Brain microvascular endothelial cell (primary cell): ENCODE data around the gene AMOTL1.

Source experiments
- DNase-seq: peaks from one replicate; pipeline ENCODE4 v3.0.0-alpha.2; 2020
- H3K27ac ChIP-seq: fragments of 250-450 bp; sonication (Bioruptor Pico); 2 replicates; pipeline ENCODE4 v1.5.1; 2020; ENCODE audit warnings: mild to moderate bottlenecking, moderate library complexity
- H3K27me3 ChIP-seq: fragments of 250-450 bp; sonication (Bioruptor Pico); replicated peaks from 2 replicates; pipeline ENCODE4 v1.5.1; 2020; ENCODE audit warnings: mild to moderate bottlenecking
- H3K36me3 ChIP-seq: fragments of 250-450 bp; sonication (Bioruptor Pico); replicated peaks from 2 replicates; pipeline ENCODE4 v1.5.1; 2020; ENCODE audit warnings: mild to moderate bottlenecking
- H3K4me3 ChIP-seq: 2 replicates; pipeline ENCODE4 v1.5.1; 2011; ENCODE audit warnings: low read depth, mild to moderate bottlenecking, control low read depth, low read length, moderate library complexity
- in situ Hi-C: cut with HindIII; loops from 2 replicates; pipeline ENCODE4 v1.10.0; 2017; ENCODE audit warnings: low sequenced_read_pairs, low pct_ligation_motif_present
- TF ChIP-seq, protein P1 (sequence below): IDR thresholded peaks from 2 replicates; pipeline ENCODE4 v1.5.1; 2011; ENCODE audit warnings: low read depth, mild to moderate bottlenecking, moderate library complexity, low read length, control low read depth, inconsistent platforms; ENCODE audit errors: missing control alignments

Gene AMOTL1

DNA sequence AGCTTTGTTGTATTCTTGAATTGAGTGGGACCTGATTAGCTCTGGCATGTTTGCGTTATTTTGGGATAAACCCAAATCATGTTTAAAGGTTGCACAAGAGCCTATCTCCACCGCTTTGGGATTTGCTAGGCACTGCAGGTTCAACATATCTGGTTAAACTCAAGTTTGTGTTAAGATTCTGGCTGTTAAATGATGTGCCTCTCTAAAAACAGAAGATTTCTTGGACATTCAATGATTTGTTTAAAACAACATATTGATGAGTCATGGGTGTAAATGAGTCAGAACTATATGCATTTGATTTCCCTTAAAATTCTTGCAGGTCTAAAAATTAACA lies 67.4 kb downstream of the AMOTL1 start:
- in situ Hi-C loops: no loop called here
- DNase-seq: no peak
- Histone ChIP-seq H3K36me3 (peaks cover 66% of the 10 kb centered on the region), H3K4me3 (no peak overlapping the region), H3K27me3 (no peaks in the 10 kb centered on the region), H3K27ac (peak overlapping the region; percentile 42)
- TF ChIP-seq, protein P1, sequence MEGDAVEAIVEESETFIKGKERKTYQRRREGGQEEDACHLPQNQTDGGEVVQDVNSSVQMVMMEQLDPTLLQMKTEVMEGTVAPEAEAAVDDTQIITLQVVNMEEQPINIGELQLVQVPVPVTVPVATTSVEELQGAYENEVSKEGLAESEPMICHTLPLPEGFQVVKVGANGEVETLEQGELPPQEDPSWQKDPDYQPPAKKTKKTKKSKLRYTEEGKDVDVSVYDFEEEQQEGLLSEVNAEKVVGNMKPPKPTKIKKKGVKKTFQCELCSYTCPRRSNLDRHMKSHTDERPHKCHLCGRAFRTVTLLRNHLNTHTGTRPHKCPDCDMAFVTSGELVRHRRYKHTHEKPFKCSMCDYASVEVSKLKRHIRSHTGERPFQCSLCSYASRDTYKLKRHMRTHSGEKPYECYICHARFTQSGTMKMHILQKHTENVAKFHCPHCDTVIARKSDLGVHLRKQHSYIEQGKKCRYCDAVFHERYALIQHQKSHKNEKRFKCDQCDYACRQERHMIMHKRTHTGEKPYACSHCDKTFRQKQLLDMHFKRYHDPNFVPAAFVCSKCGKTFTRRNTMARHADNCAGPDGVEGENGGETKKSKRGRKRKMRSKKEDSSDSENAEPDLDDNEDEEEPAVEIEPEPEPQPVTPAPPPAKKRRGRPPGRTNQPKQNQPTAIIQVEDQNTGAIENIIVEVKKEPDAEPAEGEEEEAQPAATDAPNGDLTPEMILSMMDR: no peak

DNA sequence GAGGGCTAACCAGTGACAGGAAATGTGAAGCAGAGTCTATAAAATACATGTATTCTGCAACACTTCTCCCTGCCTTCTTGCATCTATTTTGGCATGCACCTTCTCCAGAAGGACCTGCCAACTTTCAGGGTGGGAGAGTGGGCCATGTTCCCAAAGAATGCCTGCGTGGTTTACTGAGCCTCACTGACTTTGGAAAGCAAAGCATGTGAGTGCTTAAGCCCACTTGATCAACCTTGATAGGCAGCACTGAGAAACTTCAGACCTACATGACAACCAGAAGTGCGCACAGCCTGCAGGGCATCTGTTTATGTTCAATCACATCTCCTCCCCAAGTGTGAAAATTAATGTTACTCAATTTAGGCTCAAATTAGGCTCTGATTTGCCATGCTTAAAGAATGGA lies 69.2 kb downstream of the AMOTL1 start:
- no peak overlapping the region for H3K27ac ChIP-seq
- in situ Hi-C loops: no loop called here
- no peak for DNase-seq
- H3K4me3 ChIP-seq: no peak overlapping the region
- peaks cover 53% of the 10 kb centered on the region for H3K36me3 ChIP-seq
- TF ChIP-seq, protein P1: no peak
- no peaks in the 10 kb centered on the region for H3K27me3 ChIP-seq

DNA sequence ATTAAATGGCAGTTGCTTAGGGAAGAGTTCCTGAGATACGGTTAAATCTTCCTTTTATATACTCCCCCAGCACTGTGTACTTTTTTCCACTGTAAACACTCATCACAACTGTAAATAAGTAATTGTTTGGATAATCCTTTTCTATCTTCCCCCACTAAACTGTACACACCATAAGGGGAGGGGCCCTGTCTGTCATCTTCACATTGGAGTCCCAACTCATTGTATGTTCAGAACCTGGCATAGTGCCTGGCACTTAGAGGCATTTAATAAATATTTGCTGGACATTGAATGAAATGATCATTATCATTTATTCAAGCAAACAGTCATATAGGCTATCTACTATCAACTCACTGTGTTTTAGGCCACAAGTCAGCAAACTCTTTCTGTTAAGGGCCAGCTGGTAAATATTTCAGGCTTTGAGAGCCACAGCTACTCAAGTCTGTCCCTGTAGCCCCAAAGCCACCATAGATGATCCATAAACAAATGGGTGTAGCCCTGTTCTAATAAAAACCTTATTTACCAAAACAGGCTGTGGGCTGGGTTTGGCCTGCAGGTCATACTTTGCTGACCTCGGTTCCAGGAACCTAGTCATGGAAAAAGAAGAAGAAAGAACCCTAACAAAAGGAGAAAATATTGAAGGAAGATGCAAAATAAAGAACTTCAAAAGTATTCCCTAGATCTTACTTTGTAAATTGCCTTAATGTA lies 70.0 kb downstream of the AMOTL1 start:
- Histone ChIP-seq H3K36me3 (peaks cover 46% of the 10 kb centered on the region), H3K27me3 (no peaks in the 10 kb centered on the region), H3K27ac (no peak overlapping the region), H3K4me3 (no peak overlapping the region)
- no peak for DNase-seq
- in situ Hi-C loops: no loop called here
- TF ChIP-seq, protein P1: no peak

DNA sequence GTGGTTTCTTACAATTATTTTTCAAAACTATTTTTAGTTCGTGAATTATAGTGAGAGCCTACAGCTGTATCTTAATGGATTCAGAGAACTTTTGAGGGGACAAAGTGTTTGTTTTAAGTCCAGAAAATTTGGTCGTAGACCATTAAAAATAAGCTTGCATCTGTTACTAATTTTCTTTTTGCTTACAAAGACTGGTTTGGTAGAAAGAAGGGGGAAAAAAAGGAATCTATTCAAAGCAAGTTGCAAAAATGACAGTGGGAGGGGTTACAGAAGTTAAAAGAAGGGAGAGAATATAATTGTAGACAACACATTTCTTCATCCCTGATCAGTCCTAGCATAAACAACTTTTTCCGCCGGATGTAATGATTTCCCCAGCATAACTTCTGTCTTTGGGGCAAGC lies 72.1 kb downstream of the AMOTL1 start:
- H3K36me3 ChIP-seq: peaks cover 35% of the 10 kb centered on the region
- in situ Hi-C loops: no loop called here
- DNase-seq: no peak
- TF ChIP-seq, protein P1: no peak
- H3K27me3 ChIP-seq: no peaks in the 10 kb centered on the region
- H3K4me3 ChIP-seq: no peak overlapping the region
- H3K27ac ChIP-seq: no peak overlapping the region

DNA sequence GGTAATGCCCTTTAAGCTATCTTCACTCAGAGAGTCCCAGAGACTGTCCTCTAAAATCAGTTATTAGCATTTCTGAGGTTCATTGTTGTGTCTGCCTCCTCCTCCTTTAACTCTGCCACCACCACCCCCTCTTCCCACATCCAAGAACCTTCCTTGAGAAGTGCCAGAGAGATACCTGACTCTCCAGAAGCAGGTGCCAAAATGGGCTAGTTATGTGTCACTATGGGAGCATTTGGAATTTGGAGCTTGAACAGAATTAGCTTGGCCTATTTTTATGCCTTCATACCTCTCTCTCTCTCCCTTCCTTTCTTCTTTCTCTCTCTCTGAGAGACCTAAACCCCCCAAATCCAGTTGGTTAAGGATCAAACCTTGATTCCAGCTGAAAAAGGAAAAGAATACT lies 75.9 kb downstream of the AMOTL1 start:
- TF ChIP-seq, protein P1: no peak
- DNase-seq: no peak
- H3K27ac ChIP-seq: no peak overlapping the region
- H3K36me3 ChIP-seq: peaks cover 21% of the 10 kb centered on the region
- H3K27me3 ChIP-seq: no peaks in the 10 kb centered on the region
- H3K4me3 ChIP-seq: no peak overlapping the region
- in situ Hi-C loops: no loop called here

DNA sequence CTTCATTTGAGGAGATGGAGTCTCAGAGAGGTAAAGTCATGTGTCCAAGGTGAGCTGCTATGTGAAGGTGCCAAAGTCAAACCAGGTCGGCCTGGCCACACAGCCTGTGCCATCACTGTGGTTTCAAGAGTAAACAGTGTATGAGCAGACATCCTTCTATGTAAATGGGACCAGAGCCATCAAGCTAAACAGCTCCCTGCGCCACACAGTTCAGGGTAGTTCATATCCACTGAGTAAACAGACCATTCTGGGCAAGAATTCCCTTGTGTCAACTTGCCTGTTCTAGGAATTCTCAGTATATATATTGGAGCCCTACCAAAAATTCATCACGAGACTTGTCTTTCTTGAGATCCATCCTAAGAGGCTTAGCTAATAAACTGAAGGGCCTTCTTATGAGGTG lies 77.5 kb downstream of the AMOTL1 start:
- Histone ChIP-seq H3K4me3 (no peak overlapping the region), H3K27ac (no peak overlapping the region), H3K27me3 (no peaks in the 10 kb centered on the region), H3K36me3 (peaks cover 13% of the 10 kb centered on the region)
- in situ Hi-C loops: no loop called here
- TF ChIP-seq, protein P1: no peak
- DNase-seq: peak; percentile 45
